ENCODE measurements around the gene CLDN14. TPM values are rescaled to one million over a fixed set of nuclear protein-coding genes. Genes with fewer than 3 reads are reported as not detected.

The CLDN14 gene
- total RNA-seq, 2 experiments from 2014 or later, result not detected

DNA sequence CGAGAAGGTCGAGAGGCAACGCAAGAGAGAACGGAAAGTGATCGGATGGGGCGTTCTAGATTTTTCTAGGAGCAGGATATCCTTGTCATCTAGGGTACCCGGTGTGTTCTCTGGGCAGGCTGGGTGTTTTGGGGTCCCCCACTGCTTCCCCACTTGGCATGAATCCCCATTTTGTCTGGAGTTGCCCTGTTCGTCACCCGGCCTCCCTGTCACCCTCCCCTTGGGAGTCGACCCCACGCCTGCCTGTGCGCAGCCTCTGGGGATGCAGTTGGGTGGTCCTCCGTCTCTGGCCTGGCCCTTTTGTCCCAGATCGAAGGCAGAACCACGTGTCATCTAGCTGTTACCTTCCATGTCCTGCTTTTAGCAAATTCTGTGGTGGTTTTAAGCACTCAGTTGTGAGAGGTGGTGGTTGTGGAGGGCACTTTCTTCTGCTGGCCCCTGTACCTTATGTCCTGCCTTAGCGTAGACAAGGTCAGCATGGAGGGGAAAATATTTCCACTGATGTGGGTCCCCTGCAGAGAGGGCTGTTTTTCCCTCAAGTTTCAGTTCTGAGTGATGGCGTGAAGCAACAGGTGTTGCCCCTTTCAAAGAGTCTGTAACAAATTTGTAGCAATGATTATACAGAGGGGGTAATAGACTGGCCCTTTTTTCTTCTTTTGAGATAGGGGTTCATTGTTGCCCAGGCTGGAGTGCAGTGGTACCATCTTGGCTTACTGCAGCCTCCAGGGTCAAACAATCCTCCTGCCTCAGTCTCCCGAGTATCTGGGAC, 59.2 kb downstream of the CLDN14 start:
- no peaks in the 10 kb centered on the region for H3K4me1 ChIP-seq (ENCODE audit: insufficient read depth, low read length)
- peaks cover 7% of the 10 kb centered on the region for H3K36me3 ChIP-seq (ENCODE audit: insufficient read depth, low read length)
- no peaks in the 10 kb centered on the region for H3K27me3 ChIP-seq (ENCODE audit: control insufficient read depth in 1 of 2, insufficient read depth in 2 of 2, low read length in 2 of 2)
- H3K9me3 Mint-ChIP-seq, result no peaks in the 10 kb centered on the region
- ChIA-PET CTCF (no interaction called here), POLR2A (no interaction called here)
- H3K4me3 Mint-ChIP-seq, result no peak overlapping the region
- H3K9me3 ChIP-seq (ENCODE audit: control insufficient read depth in 1 of 2, insufficient read depth in 1 of 2, low read length in 2 of 2), result no peaks in the 10 kb centered on the region
- no peaks in the 10 kb centered on the region for H3K27me3 Mint-ChIP-seq
- H3K36me3 Mint-ChIP-seq (ENCODE audit: low read depth), result peaks cover 11% of the 10 kb centered on the region
- no peak overlapping the region for H3K27ac ChIP-seq (ENCODE audit: low read depth in 1 of 2, low read length in 2 of 2)
- DNase-seq, result no peak
- no peak overlapping the region for H3K4me3 ChIP-seq (ENCODE audit: low read length)
- no peak overlapping the region for H3K27ac Mint-ChIP-seq
- TF ChIP-seq, protein P1, sequence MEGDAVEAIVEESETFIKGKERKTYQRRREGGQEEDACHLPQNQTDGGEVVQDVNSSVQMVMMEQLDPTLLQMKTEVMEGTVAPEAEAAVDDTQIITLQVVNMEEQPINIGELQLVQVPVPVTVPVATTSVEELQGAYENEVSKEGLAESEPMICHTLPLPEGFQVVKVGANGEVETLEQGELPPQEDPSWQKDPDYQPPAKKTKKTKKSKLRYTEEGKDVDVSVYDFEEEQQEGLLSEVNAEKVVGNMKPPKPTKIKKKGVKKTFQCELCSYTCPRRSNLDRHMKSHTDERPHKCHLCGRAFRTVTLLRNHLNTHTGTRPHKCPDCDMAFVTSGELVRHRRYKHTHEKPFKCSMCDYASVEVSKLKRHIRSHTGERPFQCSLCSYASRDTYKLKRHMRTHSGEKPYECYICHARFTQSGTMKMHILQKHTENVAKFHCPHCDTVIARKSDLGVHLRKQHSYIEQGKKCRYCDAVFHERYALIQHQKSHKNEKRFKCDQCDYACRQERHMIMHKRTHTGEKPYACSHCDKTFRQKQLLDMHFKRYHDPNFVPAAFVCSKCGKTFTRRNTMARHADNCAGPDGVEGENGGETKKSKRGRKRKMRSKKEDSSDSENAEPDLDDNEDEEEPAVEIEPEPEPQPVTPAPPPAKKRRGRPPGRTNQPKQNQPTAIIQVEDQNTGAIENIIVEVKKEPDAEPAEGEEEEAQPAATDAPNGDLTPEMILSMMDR (IDR thresholded peaks at IDR 0.05), result no peak
- no peak for ATAC-seq (ENCODE audit: poor library complexity)
- H3K4me1 Mint-ChIP-seq (ENCODE audit: low read depth), result no peaks in the 10 kb centered on the region
- intact Hi-C loops (cut with DNase I, micrococcal nuclease), result loop anchor here in 1 of 2 experiments (10.0 kb wide), 1 partner anchor 504 kb away; no protein-coding TSS in a partner anchor

DNA sequence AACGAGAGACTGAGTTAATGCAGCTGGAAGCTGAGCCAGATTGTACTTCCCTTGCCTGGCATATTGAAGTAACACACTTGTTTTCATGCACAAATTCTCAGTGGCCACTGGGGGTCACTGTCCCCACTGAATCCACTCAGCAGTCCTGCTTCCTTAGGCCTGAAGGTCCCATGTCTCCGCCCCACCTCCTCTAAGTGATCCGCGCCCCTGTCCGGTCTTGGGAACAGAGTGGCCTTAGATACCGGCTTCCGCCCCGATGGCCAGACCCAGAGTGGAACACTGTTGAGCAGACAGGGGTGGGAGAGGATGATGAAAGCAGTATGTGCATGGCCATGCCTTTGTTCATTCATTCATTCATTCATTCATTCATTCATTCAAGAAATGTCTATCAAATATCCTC, 59.9 kb downstream of the CLDN14 start:
- H3K27ac ChIP-seq (ENCODE audit: low read depth in 1 of 2, low read length in 2 of 2), result no peak overlapping the region
- no peaks in the 10 kb centered on the region for H3K9me3 ChIP-seq (ENCODE audit: control insufficient read depth in 1 of 2, insufficient read depth in 1 of 2, low read length in 2 of 2)
- intact Hi-C loops (cut with DNase I, micrococcal nuclease), result loop anchor here in 1 of 2 experiments (10.0 kb wide), 1 partner anchor 505 kb away; no protein-coding TSS in a partner anchor
- peak; percentile 49 for ATAC-seq (ENCODE audit: poor library complexity)
- no peaks in the 10 kb centered on the region for H3K27me3 Mint-ChIP-seq
- peaks cover 7% of the 10 kb centered on the region for H3K36me3 ChIP-seq (ENCODE audit: insufficient read depth, low read length)
- no peaks in the 10 kb centered on the region for H3K9me3 Mint-ChIP-seq
- H3K27me3 ChIP-seq (ENCODE audit: control insufficient read depth in 1 of 2, insufficient read depth in 2 of 2, low read length in 2 of 2), result no peaks in the 10 kb centered on the region
- peaks cover 11% of the 10 kb centered on the region for H3K36me3 Mint-ChIP-seq (ENCODE audit: low read depth)
- H3K27ac Mint-ChIP-seq, result no peak overlapping the region
- H3K4me1 ChIP-seq (ENCODE audit: insufficient read depth, low read length), result no peaks in the 10 kb centered on the region
- ChIA-PET POLR2A (no interaction called here), CTCF (no interaction called here)
- DNase-seq, result peak in 11 of 14 experiments; percentile 10 to 64 (median 30)
- TF ChIP-seq, protein P1 (IDR thresholded peaks at IDR 0.05), result peak; percentile 44
- H3K4me1 Mint-ChIP-seq (ENCODE audit: low read depth), result no peaks in the 10 kb centered on the region
- no peak overlapping the region for H3K4me3 Mint-ChIP-seq
- no peak overlapping the region for H3K4me3 ChIP-seq (ENCODE audit: low read length)

DNA sequence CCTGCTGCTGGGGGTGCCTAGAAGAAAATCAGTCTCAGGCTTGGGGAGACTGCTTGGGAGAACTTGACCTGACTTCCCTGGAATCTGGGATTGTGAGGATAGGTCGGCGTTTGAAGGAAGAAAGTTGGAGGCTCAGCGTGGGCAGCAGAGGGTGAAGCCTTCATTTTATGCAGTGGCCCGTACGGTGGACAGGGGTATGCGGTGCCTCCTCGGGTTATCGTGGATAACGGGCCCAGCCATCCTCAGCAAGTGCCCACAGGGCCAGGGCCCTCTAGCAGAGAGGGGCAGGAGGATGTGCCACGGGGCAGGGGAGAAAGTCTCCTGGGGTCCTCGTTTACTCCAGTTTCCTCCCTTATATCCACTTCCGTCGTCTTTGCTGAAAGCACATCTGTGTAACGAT, 60.7 kb downstream of the CLDN14 start:
- Mint-ChIP-seq H3K27ac (no peak overlapping the region), H3K36me3 (ENCODE audit: low read depth) (peaks cover 14% of the 10 kb centered on the region), H3K4me1 (ENCODE audit: low read depth) (no peaks in the 10 kb centered on the region), H3K27me3 (no peaks in the 10 kb centered on the region), H3K4me3 (no peak overlapping the region), H3K9me3 (no peaks in the 10 kb centered on the region)
- DNase-seq (no peak), ATAC-seq (ENCODE audit: poor library complexity) (no peak)
- Histone ChIP-seq H3K4me1 (ENCODE audit: insufficient read depth, low read length) (no peaks in the 10 kb centered on the region), H3K36me3 (ENCODE audit: insufficient read depth, low read length) (peaks cover 7% of the 10 kb centered on the region), H3K27me3 (ENCODE audit: control insufficient read depth in 1 of 2, insufficient read depth in 2 of 2, low read length in 2 of 2) (no peaks in the 10 kb centered on the region), H3K27ac (ENCODE audit: low read depth in 1 of 2, low read length in 2 of 2) (no peak overlapping the region), H3K4me3 (ENCODE audit: low read length) (no peak overlapping the region), H3K9me3 (ENCODE audit: control insufficient read depth in 1 of 2, insufficient read depth in 1 of 2, low read length in 2 of 2) (no peaks in the 10 kb centered on the region)
- ChIA-PET CTCF (no interaction called here), POLR2A (no interaction called here)
- TF ChIP-seq, protein P1 (IDR thresholded peaks at IDR 0.05), result no peak
- intact Hi-C loops (cut with DNase I, micrococcal nuclease), result no loop called here

Data from CD4-positive, alpha-beta T cell (primary cell).